WI38 (cell line): Measurements from ENCODE around the gene CDC25B.
A peak's percentile ranks its signal among the peaks of the same experiment; 100 is the strongest.
"Not testable (repeated sequence)": the region's sequence is repeated elsewhere in the genome, so short reads cannot be mapped to it uniquely, and the experiment has no call there.

Experiments
- H3K4me3 ChIP-seq: 2 replicates; pipeline ENCODE4 v1.5.1; 2011; ENCODE audit warnings: low read depth, mild to moderate bottlenecking, control low read depth, low read length
- CTCF ChIP-seq: IDR thresholded peaks from 2 replicates; pipeline ENCODE4 v1.5.1; 2012; ENCODE audit warnings: low read depth, mild to moderate bottlenecking, control low read depth, low read length

The CDC25B gene

GRCh38 chr20:3828798-3829197, 32.7 kb downstream of the CDC25B start:
- H3K4me3 ChIP-seq, result no peak overlapping the region
- TF ChIP-seq CTCF, result no peak

GRCh38 chr20:3829891-3830290, 33.8 kb downstream of the CDC25B start:
- not testable (repeated sequence) for H3K4me3 ChIP-seq

- TF ChIP-seq CTCF, result no peak
- H3K4me3 ChIP-seq, result no peak overlapping the region
Observed at GRCh38 chr20:3836132-3836531, 40.0 kb downstream of the CDC25B start.

GRCh38 chr20:3839328-3839727, 43.2 kb downstream of the CDC25B start:
- TF ChIP-seq CTCF, result no peak
- no peak overlapping the region for H3K4me3 ChIP-seq

- not testable (repeated sequence) for H3K4me3 ChIP-seq
Observed at GRCh38 chr20:3840201-3840600, 44.1 kb downstream of the CDC25B start.

- no peak overlapping the region for H3K4me3 ChIP-seq
- no peak for TF ChIP-seq CTCF
Observed at GRCh38 chr20:3842348-3842930, 46.3 kb downstream of the CDC25B start.

- H3K4me3 ChIP-seq, result no peak overlapping the region
- no peak for TF ChIP-seq CTCF
Observed at GRCh38 chr20:3843490-3843889, 47.4 kb downstream of the CDC25B start.

GRCh38 chr20:3843990-3844619, 48.0 kb downstream of the CDC25B start:
- H3K4me3 ChIP-seq, result not testable (repeated sequence)

GRCh38 chr20:3846378-3846739, 50.2 kb downstream of the CDC25B start:
- no peak for TF ChIP-seq CTCF
- peak overlapping the region; percentile 89 for H3K4me3 ChIP-seq
